K562 (cell line): ENCODE data around the gene CALCB. TPM values are rescaled to one million over a fixed set of nuclear protein-coding genes. Genes with fewer than 3 reads are reported as not detected.

Experiments
- ATAC-seq: fragments of 200-7000 bp; cut with Tn5 transposase; 3 replicates; pipeline ENCODE4 v1.9.1; 2020; ENCODE audit warnings: moderate library complexity
- BruUV-seq: library from RNA; stranded (reverse); fragments of 400-500 nt; replicated peaks from 2 replicates; lab custom pipeline; 2021; lab: Mats Ljungman, UMichigan
- CTCF ChIA-PET: fragments of 300-600 bp; formaldehyde crosslinking; extraction: SDS; loops from one replicate; lab custom pipeline; 2021; ENCODE audit warnings: low intra/inter-chr PET ratio; lab: Yijun Ruan, JAX
- POLR2A ChIA-PET: fragments of 300-600, 350-650 bp; sonication (Branson Sonifier 250); formaldehyde crosslinking; extraction: SDS; loops from one replicate; lab custom pipeline; 2021; ENCODE audit warnings: antibody characterized with exemption, inconsistent platforms; lab: Yijun Ruan, JAX
- DNase-seq, 4 experiments: peaks; one replicate each; pipeline versions ENCODE4 v3.0.0 to v3.0.0-alpha.2; 2011 to 2018; ENCODE audit warnings: low spot score in 3 of 4, mixed read lengths in 3 of 4; ENCODE audit errors: extremely low read depth in 1 of 4
- FAIRE-seq: peaks from 2 replicates; lab custom pipeline; 2011; peaks lifted over from hg19 to GRCh38; lab: Jason Lieb, UNC
- H2AFZ ChIP-seq: 2 replicates; pipeline ENCODE4 v1.6.0; 2011; ENCODE audit warnings: low read depth, low read length, control low read depth, inconsistent platforms
- H3K27ac ChIP-seq: fragments of 200-600 bp; 3 replicates; pipeline ENCODE4 v1.8.0; 2011; ENCODE audit warnings: low read depth, mild to moderate bottlenecking, control low read depth, inconsistent platforms, low read length, moderate library complexity, mixed read lengths; ENCODE audit errors: extremely low read depth
- H3K27me3 ChIP-seq, 2 experiments: fragments of 300-600 bp in 1 of 2; 2 replicates in 1 of 2; 3 replicates in 1 of 2; pipeline versions ENCODE4 v1.6.0 to v1.8.0; 2011; ENCODE audit warnings: inconsistent platforms in 2 of 2, low read length in 2 of 2, mild to moderate bottlenecking in 1 of 2, mixed read lengths in 1 of 2, moderate library complexity in 1 of 2; ENCODE audit not compliant: control insufficient read depth in 2 of 2, insufficient read depth in 2 of 2
- H3K36me3 ChIP-seq: fragments of 300-600 bp; 3 replicates; pipeline ENCODE4 v1.8.0; 2011; ENCODE audit warnings: mild to moderate bottlenecking, low read length, inconsistent platforms; ENCODE audit not compliant: control insufficient read depth, insufficient read depth
- H3K4me1 ChIP-seq, 2 experiments: fragments of 200-600 bp in 1 of 2; replicated peaks in 1 of 2; 2 replicates in 1 of 2; 3 replicates in 1 of 2; pipeline versions ENCODE4 v1.5.1 to v1.8.0; 2011; ENCODE audit warnings: inconsistent platforms in 2 of 2, low read length in 2 of 2, mild to moderate bottlenecking in 1 of 2, mixed read lengths in 1 of 2, moderate library complexity in 1 of 2; ENCODE audit not compliant: control insufficient read depth in 2 of 2, insufficient read depth in 2 of 2
- H3K4me2 ChIP-seq: 2 replicates; pipeline ENCODE4 v1.6.1; 2011; ENCODE audit warnings: low read length, control low read depth, inconsistent platforms, mixed read lengths; ENCODE audit not compliant: insufficient read depth
- H3K4me3 ChIP-seq: fragments of 200-600 bp; sonication (generic), shearing (Covaris generic); 2 replicates; pipeline ENCODE4 v1.5.1; 2016; ENCODE audit warnings: control low read depth, inconsistent platforms
- H3K79me2 ChIP-seq: fragments of 200-600 bp; 3 replicates; pipeline ENCODE4 v1.8.0; 2011; ENCODE audit warnings: low read length, inconsistent platforms; ENCODE audit not compliant: control insufficient read depth, insufficient read depth
- H3K9ac ChIP-seq, 2 experiments: 2 replicates each; pipeline versions ENCODE4 v1.6.0 to v1.6.1; 2011; ENCODE audit warnings: low read depth in 2 of 2, low read length in 2 of 2, control low read depth in 1 of 2, inconsistent platforms in 1 of 2, mild to moderate bottlenecking in 1 of 2, mixed read lengths in 1 of 2; ENCODE audit not compliant: insufficient read depth in 1 of 2
- H3K9me1 ChIP-seq: one replicate; pipeline ENCODE4 v1.6.0; 2011; ENCODE audit warnings: inconsistent platforms, mild to moderate bottlenecking, low read length, moderate library complexity; ENCODE audit not compliant: control insufficient read depth, insufficient read depth
- H3K9me3 ChIP-seq: replicated peaks from 2 replicates; pipeline ENCODE4 v1.5.1; 2011; ENCODE audit warnings: low read depth, low read length, inconsistent platforms; ENCODE audit not compliant: control insufficient read depth, insufficient read depth
- H4K20me1 ChIP-seq: replicated peaks from 2 replicates; pipeline ENCODE4 v1.6.1; 2011; ENCODE audit warnings: low read length, inconsistent platforms, mixed read lengths; ENCODE audit not compliant: control insufficient read depth, insufficient read depth
- BRF1 ChIP-seq: IDR thresholded peaks from 3 replicates; pipeline ENCODE4 v1.6.1; 2011; ENCODE audit warnings: borderline replicate concordance, mild to moderate bottlenecking; ENCODE audit not compliant: insufficient read length; ENCODE audit errors: extremely low read depth
- CBX2 ChIP-seq: fragments of 200-600 bp; sonication (generic); IDR thresholded peaks from one replicate; pipeline ENCODE4 v1.6.1; 2012; ENCODE audit warnings: mild to moderate bottlenecking, low read length, inconsistent platforms; ENCODE audit not compliant: insufficient read depth, poor library complexity, severe bottlenecking
- ETV6 ChIP-seq, 3 experiments: fragments of 150-350 bp in 1 of 3; sonication (generic) in 1 of 3; formaldehyde crosslinking in 1 of 3; IDR thresholded peaks; 2 replicates each; pipeline versions ENCODE4 v1.6.1 to v1.8.0; 2014 to 2022; ENCODE audit warnings: borderline replicate concordance in 2 of 3, low read depth in 2 of 3, antibody characterized with exemption in 1 of 3, low read length in 1 of 3, mild to moderate bottlenecking in 1 of 3, missing genetic modification reagents in 1 of 3
- GABPB2 ChIP-seq: fragments of 250-450 bp; sonication (Bioruptor Pico); conservative IDR thresholded peaks from 2 replicates; pipeline ENCODE4 v1.5.1; 2021; ENCODE audit warnings: mild to moderate bottlenecking
- ID3 ChIP-seq, 2 experiments: fragments of 250-450 bp in 1 of 2; fragments of 450-650 bp in 1 of 2; sonication (Bioruptor Pico) in 1 of 2; IDR thresholded peaks; 2 replicates each; pipeline versions ENCODE4 v1.6.1 to v1.8.0; 2016 to 2021; ENCODE audit warnings: mild to moderate bottlenecking in 2 of 2, moderate library complexity in 2 of 2, missing compliant biosample characterization in 1 of 2, missing genetic modification characterization in 1 of 2
- KDM4B ChIP-seq, 2 experiments: fragments of 450-650 bp in 1 of 2; sonication (generic) in 1 of 2; IDR thresholded peaks; 2 replicates each; pipeline ENCODE4 v1.6.1; 2016 to 2017; ENCODE audit warnings: borderline replicate concordance in 2 of 2, antibody characterized with exemption in 1 of 2, low read depth in 1 of 2, mild to moderate bottlenecking in 1 of 2
- MTF1 ChIP-seq: fragments of 250-450 bp; sonication (Bioruptor Pico); IDR thresholded peaks from 2 replicates; pipeline ENCODE4 v1.9.0; 2021; ENCODE audit warnings: moderate library complexity, mild to moderate bottlenecking, inconsistent platforms, borderline replicate concordance
- NCOA4 ChIP-seq: fragments of 450-650 bp; IDR thresholded peaks from 2 replicates; pipeline ENCODE4 v1.6.1; 2018; ENCODE audit warnings: mild to moderate bottlenecking; ENCODE audit not compliant: partially characterized antibody
- NFIC ChIP-seq: fragments of 450-650 bp; IDR thresholded peaks from 2 replicates; pipeline ENCODE4 v1.6.1; 2017; ENCODE audit warnings: mild to moderate bottlenecking, inconsistent platforms
- RFX1 ChIP-seq: fragments of 450-650 bp; IDR thresholded peaks from 2 replicates; pipeline ENCODE4 v1.6.1; 2016; ENCODE audit warnings: mild to moderate bottlenecking, moderate library complexity
- SAFB ChIP-seq: fragments of 200-400 bp; formaldehyde crosslinking; IDR thresholded peaks from 2 replicates; pipeline ENCODE4 v1.6.1; 2017; ENCODE audit warnings: low read depth, low read length, borderline replicate concordance
- SETDB1 ChIP-seq: IDR thresholded peaks from one replicate; pipeline ENCODE4 v1.6.1; 2012; ENCODE audit warnings: low read length, control low read depth, inconsistent platforms
- SOX6 ChIP-seq: fragments of 450-650 bp; IDR thresholded peaks from 2 replicates; pipeline ENCODE4 v1.6.1; 2014; ENCODE audit warnings: mild to moderate bottlenecking
- TGIF2 ChIP-seq: sonication (generic); formaldehyde crosslinking; IDR thresholded peaks from 2 replicates; pipeline ENCODE4 v1.8.1; 2022; ENCODE audit warnings: mild to moderate bottlenecking, missing genetic modification reagents, moderate library complexity
- ZBTB2 ChIP-seq: fragments of 450-650 bp; IDR thresholded peaks from 2 replicates; pipeline ENCODE4 v1.6.1; 2016; ENCODE audit warnings: antibody characterized with exemption
- ZFPM2 ChIP-seq: fragments of 250-450 bp; sonication (Bioruptor Pico); IDR thresholded peaks from 2 replicates; pipeline ENCODE4 v1.5.1; 2022; ENCODE audit warnings: mild to moderate bottlenecking
- ZNF184 ChIP-seq: sonication (generic); formaldehyde crosslinking; IDR thresholded peaks from 2 replicates; pipeline ENCODE4 v1.5.0; 2020; ENCODE audit warnings: missing genetic modification reagents
- ZNF316 ChIP-seq: fragments of 450-650 bp; IDR thresholded peaks from 2 replicates; pipeline ENCODE4 v1.6.1; 2016
- WGBS: fragments of 100-300 bp; shearing (Covaris generic); methylation state at CpG from one replicate; pipeline ENCODE4 v1.1.6; 2016; ENCODE audit warnings: low coverage, mixed read lengths; ENCODE audit not compliant: insufficient coverage; ENCODE audit errors: missing lambda C conversion rate; 5-methylcytosine and 5-hydroxymethylcytosine counted together
- in situ Hi-C: fragments of 300-500 bp; cut with MboI; formaldehyde crosslinking; loops from 4 replicates; pipeline ENCODE4 v1.15.0; 2018; ENCODE audit warnings: inconsistent platforms, mixed read lengths
- intact Hi-C: fragments of 100-400 bp; cut with micrococcal nuclease; formaldehyde crosslinking; loops from 2 replicates; pipeline ENCODE4 v1.14.2; 2022
- polyA plus RNA-seq, 8 experiments: library from polyadenylated mRNA; depleted of rRNA in 4 of 8; stranded (reverse) in 5 of 8; unstranded in 3 of 8; fragments of >200 nt; fragmentation: Nextera tagmentation in 2 of 8; fragmentation: Illumina TruSeq in 1 of 8; extraction: Ambion mirVana in 2 of 8; extraction: Trizol in 1 of 8; gene quantifications; 2 replicates each; pipeline versions ENCODE4 v1.2.1 to v1.2.3, GENCODE V29; 2011 to 2014; ENCODE audit warnings: inconsistent platforms in 1 of 8, missing spikeins in 1 of 8
- total RNA-seq, 7 experiments: library from RNA; depleted of rRNA in 6 of 7; stranded (reverse); fragments of >200 nt in 6 of 7; fragmentation: Illumina TruSeq in 2 of 7; extraction: Trizol in 2 of 7; gene quantifications; 2 replicates each; pipeline versions ENCODE4 v1.2.1 to v1.2.3, GENCODE V29; 2011 to 2021; ENCODE audit warnings: low replicate concordance in 1 of 7

The CALCB gene
- total and polyA plus RNA-seq, 9 of the 15 experiments (the other 6 are each of a cell fraction or from before 2014, with no cell fraction given) = not detected

- no peak for TF ChIP-seq NFIC
- TF ChIP-seq CBX2 = no peak
- no peak for TF ChIP-seq ZNF184
- TF ChIP-seq ZFPM2 (CRISPR knock-in tag) = no peak
- no peak for TF ChIP-seq SETDB1
- no peak for TF ChIP-seq SOX6
- no peak for TF ChIP-seq BRF1
- no peak for TF ChIP-seq ID3 (CRISPR knock-in tag; IDR thresholded peaks at IDR 0.05)
- TF ChIP-seq ID3 (tag; IDR thresholded peaks at IDR 0.05) = no peak
- TF ChIP-seq ZBTB2 = no peak
- no peak for TF ChIP-seq ETV6 (IDR thresholded peaks at IDR 0.05; ENCODE audit: borderline replicate concordance in 1 of 2, low read depth in 2 of 2, low read length in 1 of 2)
- TF ChIP-seq ETV6 (CRISPR knock-in tag; IDR thresholded peaks at IDR 0.05; ENCODE audit: borderline replicate concordance) = no peak
- no peak for TF ChIP-seq SAFB
- no peak for TF ChIP-seq NCOA4
- no peak for TF ChIP-seq RFX1
- TF ChIP-seq KDM4B (IDR thresholded peaks at IDR 0.05; ENCODE audit: borderline replicate concordance in 2 of 2, low read depth in 1 of 2) = no peak
- TF ChIP-seq GABPB2 (CRISPR knock-in tag) = no peak
- no peak for TF ChIP-seq TGIF2 (CRISPR knock-in tag)
- no peak for TF ChIP-seq MTF1 (CRISPR knock-in tag)
- TF ChIP-seq ZNF316 = no peak
- TF ChIP-seq, all 486 proteins: peak for 0
- Histone ChIP-seq H4K20me1 (no peaks in the 10 kb centered on the region), H3K79me2 (no peaks in the 10 kb centered on the region), H3K9me1 (no peaks in the 10 kb centered on the region), H3K27me3 (no peaks in the 10 kb centered on the region), H3K9ac (no peak overlapping the region), H3K36me3 (no peaks in the 10 kb centered on the region), H3K4me3 (no peak overlapping the region), H3K4me2 (no peak overlapping the region), H2AFZ (no peak overlapping the region), H3K9me3 (no peaks in the 10 kb centered on the region), H3K4me1 (no peaks in the 10 kb centered on the region), H3K27ac (no peak overlapping the region)
- in situ Hi-C loops (no loop called here), intact Hi-C loops (no loop called here)
- FAIRE-seq (no peak), ATAC-seq (no peak), DNase-seq (no peak)
- no TSS peak for BruUV-seq
- ChIA-PET CTCF (no interaction called here), POLR2A (interaction anchor here (1.2 kb wide), 1 partner anchor 11 kb away, joined by 3 read pairs; no protein-coding TSS in a partner anchor)
- 0% methylated on average over 2 of the region's 2 CpGs for WGBS
Measured at GRCh38 chr11:15095736-15096228, 22.4 kb downstream of the CALCB start.
